Cardiac muscle cell (in vitro differentiated cells and primary cell): Measurements from ENCODE around the gene RFTN1. TPM values are rescaled to one million over a fixed set of nuclear protein-coding genes. Genes with fewer than 3 reads are reported as not detected.
"Not testable (repeated sequence)": the region's sequence is repeated elsewhere in the genome, so short reads cannot be mapped to it uniquely, and the experiment has no call there.

Source experiments
- DNase-seq, 2 donors: peaks; one replicate each; pipeline versions ENCODE4 v3.0.0 to v3.0.0-alpha.2; 2010 to 2017; ENCODE audit warnings: low read depth in 1 of 2, low spot score in 1 of 2
- H3K27ac ChIP-seq: fragments of 200-600 bp; sonication (generic); 2 replicates; pipeline ENCODE4 v1.5.1; 2016
- H3K27me3 ChIP-seq: fragments of 200-600 bp; sonication (generic); 2 replicates; pipeline ENCODE4 v1.6.0; 2016; ENCODE audit warnings: control low read depth
- H3K36me3 ChIP-seq: fragments of 200-600 bp; sonication (generic); 2 replicates; pipeline ENCODE4 v1.5.1; 2016; ENCODE audit warnings: control low read depth
- H3K4me1 ChIP-seq: fragments of 200-600 bp; sonication (generic); 2 replicates; pipeline ENCODE4 v1.8.1; 2017; ENCODE audit warnings: low read depth, mild to moderate bottlenecking, mixed run types
- H3K4me3 ChIP-seq: fragments of 200-600 bp; sonication (generic); 2 replicates; pipeline ENCODE4 v1.5.1; 2016; ENCODE audit warnings: mild to moderate bottlenecking
- H3K9me3 ChIP-seq: fragments of 200-600 bp; sonication (generic); 2 replicates; pipeline ENCODE4 v1.5.1; 2017; ENCODE audit warnings: low read depth, mild to moderate bottlenecking, control low read depth
- polyA plus RNA-seq: library from polyadenylated mRNA; unstranded; fragments of >200 nt; fragmentation: Nextera tagmentation; extraction: Ambion mirVana; gene quantifications from 2 replicates; pipeline ENCODE4 v1.2.1, GENCODE V29; 2016
- total RNA-seq: library from RNA; depleted of rRNA; stranded (reverse); fragments of >200 nt; gene quantifications from 2 replicates; pipeline ENCODE4 v1.2.3, GENCODE V29; 2016
- TF ChIP-seq, protein P1 (sequence below): IDR thresholded peaks from 2 replicates; pipeline ENCODE4 v1.5.1; 2012; ENCODE audit warnings: low read depth, mild to moderate bottlenecking, low read length

Gene RFTN1
- total and polyA plus RNA-seq, 2 experiments from 2014 or later: 30.6 to 42.4 TPM

DNA sequence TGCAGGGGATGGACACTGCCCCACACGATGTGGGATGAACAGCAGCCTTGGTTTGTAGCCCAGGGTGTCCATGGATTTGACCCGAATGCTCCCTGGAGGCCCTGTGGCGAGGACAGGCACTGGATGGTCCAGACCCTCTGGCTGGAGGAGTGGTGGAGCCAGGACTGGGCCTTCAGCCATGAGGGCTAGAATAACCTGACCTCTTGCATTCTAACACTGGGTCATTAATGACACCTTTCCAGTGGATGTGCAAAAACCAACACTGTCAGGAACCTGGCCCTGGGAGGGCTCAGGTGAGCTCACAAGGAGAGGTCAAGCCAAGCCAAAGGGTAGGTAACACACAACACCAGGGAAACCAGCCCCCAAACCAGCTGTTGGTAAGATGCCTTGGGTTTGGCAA is 197.1 kb downstream of the RFTN1 start:
- peaks cover 8% of the 10 kb centered on the region for H3K4me1 ChIP-seq
- no peak for DNase-seq
- H3K36me3 ChIP-seq: peaks cover 15% of the 10 kb centered on the region
- H3K9me3 ChIP-seq: no peaks in the 10 kb centered on the region
- no peaks in the 10 kb centered on the region for H3K27me3 ChIP-seq
- H3K4me3 ChIP-seq: no peak overlapping the region
- H3K27ac ChIP-seq: no peak overlapping the region
- TF ChIP-seq, protein P1, sequence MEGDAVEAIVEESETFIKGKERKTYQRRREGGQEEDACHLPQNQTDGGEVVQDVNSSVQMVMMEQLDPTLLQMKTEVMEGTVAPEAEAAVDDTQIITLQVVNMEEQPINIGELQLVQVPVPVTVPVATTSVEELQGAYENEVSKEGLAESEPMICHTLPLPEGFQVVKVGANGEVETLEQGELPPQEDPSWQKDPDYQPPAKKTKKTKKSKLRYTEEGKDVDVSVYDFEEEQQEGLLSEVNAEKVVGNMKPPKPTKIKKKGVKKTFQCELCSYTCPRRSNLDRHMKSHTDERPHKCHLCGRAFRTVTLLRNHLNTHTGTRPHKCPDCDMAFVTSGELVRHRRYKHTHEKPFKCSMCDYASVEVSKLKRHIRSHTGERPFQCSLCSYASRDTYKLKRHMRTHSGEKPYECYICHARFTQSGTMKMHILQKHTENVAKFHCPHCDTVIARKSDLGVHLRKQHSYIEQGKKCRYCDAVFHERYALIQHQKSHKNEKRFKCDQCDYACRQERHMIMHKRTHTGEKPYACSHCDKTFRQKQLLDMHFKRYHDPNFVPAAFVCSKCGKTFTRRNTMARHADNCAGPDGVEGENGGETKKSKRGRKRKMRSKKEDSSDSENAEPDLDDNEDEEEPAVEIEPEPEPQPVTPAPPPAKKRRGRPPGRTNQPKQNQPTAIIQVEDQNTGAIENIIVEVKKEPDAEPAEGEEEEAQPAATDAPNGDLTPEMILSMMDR: no peak

DNA sequence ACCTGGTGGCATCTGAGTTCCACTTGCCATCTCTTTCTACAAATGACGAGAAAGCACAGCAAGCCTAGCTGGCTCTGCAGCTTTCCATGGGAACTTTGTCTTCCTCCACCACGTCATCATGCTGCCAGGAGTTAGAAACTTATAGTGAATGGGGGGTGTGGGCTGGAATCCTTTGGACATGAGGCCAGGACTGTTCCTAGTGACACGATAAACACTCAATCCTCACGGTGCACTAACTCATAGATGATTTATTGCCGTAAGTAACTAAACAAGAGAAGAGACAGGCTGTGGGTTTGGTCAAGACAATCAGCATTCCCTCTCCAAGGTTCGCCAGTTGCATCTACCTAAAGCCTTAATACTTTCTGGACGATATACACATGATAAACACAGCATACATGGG is 197.9 kb downstream of the RFTN1 start:
- H3K9me3 ChIP-seq: no peaks in the 10 kb centered on the region
- no peak overlapping the region for H3K4me3 ChIP-seq
- H3K27ac ChIP-seq: no peak overlapping the region
- TF ChIP-seq, protein P1: no peak
- no peak for DNase-seq
- H3K36me3 ChIP-seq: peaks cover 12% of the 10 kb centered on the region
- H3K4me1 ChIP-seq: peaks cover 8% of the 10 kb centered on the region
- no peaks in the 10 kb centered on the region for H3K27me3 ChIP-seq

DNA sequence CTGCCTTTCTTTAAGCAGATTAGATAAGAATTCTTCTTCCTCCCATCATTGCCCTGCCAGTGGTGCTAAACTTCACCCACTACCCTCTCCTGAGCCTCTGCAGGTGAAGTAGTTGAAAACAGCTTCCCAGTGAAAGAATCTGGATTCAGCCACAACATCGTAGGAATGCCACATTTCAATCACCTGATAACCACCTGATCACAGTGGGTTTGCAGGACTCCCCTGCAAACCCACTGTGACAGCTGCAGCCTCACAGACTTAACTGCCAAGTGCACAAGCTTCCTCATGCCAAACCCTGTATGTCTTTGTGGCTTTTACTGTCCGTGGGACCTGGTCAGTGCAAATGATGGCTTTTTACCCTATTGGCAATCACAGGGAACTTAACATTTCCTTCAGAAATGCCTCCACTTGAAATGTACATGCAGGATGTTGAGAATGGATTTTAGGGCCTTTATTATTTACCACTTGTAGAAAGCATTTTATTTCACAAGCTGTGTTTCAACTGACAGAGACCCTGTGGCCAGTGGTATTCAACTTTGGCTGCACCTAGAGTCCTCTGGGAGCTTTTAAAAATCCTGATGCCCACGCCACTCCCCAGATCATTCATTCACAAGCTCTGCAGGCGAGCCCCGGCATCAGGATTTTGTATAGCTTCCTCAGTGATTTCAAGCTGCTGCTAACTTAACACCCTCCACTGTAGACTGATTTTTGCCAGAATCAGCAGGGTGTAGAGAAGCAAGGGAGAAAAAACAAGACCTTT is 199.4 kb downstream of the RFTN1 start:
- Histone ChIP-seq H3K9me3 (no peaks in the 10 kb centered on the region), H3K27ac (no peak overlapping the region), H3K36me3 (peaks cover 8% of the 10 kb centered on the region), H3K4me3 (no peak overlapping the region), H3K27me3 (no peaks in the 10 kb centered on the region), H3K4me1 (peaks cover 8% of the 10 kb centered on the region)
- no peak for DNase-seq
- TF ChIP-seq, protein P1: no peak

DNA sequence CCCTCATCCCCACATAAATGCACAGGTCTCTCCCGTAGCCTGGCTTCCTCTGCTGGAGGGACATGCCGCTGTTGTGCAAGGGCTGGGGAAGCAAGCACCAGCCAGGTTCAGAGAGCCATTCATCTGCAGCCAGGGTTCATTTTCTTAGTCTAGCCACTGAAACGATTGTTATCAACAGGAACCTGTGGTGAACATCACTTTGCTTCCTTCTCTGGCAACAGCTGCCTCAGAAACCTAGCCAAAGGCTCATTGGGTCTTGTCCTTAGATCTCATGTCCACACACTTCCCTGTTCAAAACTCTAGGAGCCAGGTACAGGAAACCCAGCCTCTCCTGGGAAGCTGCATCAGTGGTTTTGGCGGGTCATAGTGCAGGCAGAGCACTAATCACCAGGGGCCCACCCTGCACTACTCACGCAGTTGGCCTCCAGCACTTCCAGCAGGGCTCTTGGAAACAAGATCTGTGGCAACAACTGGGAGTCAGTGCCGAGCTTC is 201.5 kb downstream of the RFTN1 start:
- Histone ChIP-seq H3K4me3 (no peak overlapping the region), H3K27me3 (no peaks in the 10 kb centered on the region), H3K27ac (no peak overlapping the region), H3K9me3 (no peaks in the 10 kb centered on the region), H3K36me3 (peaks cover 8% of the 10 kb centered on the region), H3K4me1 (peaks cover 8% of the 10 kb centered on the region)
- TF ChIP-seq, protein P1: no peak
- DNase-seq: peak in 1 of 2 donors; percentile 52

DNA sequence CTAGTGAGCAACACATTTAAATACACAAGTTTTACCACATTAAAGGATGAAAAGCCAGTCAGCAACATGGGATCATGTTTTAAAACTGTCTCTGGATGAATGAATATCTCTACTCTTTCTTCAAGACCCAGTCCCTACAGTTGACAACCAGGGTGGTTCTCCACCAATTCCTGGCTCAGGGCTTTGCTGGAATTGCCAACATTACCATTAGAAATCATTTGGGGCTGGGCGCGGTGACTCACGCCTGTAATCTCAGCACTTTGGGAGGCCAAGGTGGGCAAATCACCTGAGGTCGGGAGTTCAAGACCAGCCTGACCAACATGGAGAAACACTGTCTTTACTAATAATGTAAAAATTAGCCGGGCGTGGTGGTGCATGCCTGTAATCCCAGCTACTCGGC is 203.0 kb downstream of the RFTN1 start:
- H3K27me3 ChIP-seq, H3K4me3 ChIP-seq: not testable (repeated sequence)

DNA sequence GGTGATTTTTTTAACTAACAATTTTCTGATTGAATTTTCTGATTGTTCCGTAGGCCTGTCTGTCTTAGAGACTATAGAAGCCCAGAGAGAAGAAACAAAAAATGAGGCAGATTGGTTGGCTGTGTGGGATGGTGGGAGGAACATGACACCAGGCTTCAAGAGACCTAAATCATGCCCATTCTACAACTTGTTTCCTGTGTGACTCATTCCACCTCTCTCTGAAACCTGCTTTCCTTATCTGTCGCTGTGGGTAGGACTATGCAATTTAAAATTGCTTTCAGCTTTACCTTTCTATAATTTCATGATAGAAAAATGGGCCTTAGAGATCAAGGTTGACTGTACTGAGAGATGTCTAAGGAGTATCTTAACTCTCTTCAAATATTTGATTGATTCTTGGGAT is 203.9 kb downstream of the RFTN1 start:
- Histone ChIP-seq H3K4me1 (peaks cover 8% of the 10 kb centered on the region), H3K27ac (no peak overlapping the region), H3K27me3 (no peaks in the 10 kb centered on the region), H3K36me3 (peaks cover 4% of the 10 kb centered on the region), H3K4me3 (no peak overlapping the region), H3K9me3 (no peaks in the 10 kb centered on the region)
- DNase-seq: peak in 1 of 2 donors; percentile 40
- TF ChIP-seq, protein P1: no peak

More for the DNA sequence above, 203.0 kb downstream of the RFTN1 start:
- not testable (repeated sequence) for H3K36me3 ChIP-seq, H3K27ac ChIP-seq, H3K4me1 ChIP-seq, DNase-seq, H3K9me3 ChIP-seq
